HEK293T (cell line): ENCODE measurements around the gene FAM53B.

ENCODE experiments used
- CTCF ChIA-PET: fragments of 350-600 bp; formaldehyde crosslinking; extraction: SDS; loops from one replicate; lab custom pipeline; 2021; ENCODE audit warnings: antibody characterized with exemption, inconsistent platforms; lab: Yijun Ruan, JAX
- POLR2A ChIA-PET: fragments of 350-600 bp; formaldehyde crosslinking; extraction: SDS; loops from one replicate; lab custom pipeline; 2020; ENCODE audit warnings: antibody characterized with exemption, inconsistent platforms; lab: Yijun Ruan, JAX
- DNase-seq: peaks from one replicate; pipeline ENCODE4 v3.0.0; 2012; ENCODE audit warnings: mixed read lengths; ENCODE audit errors: extremely low spot score
- ARNT ChIP-seq: fragments of 450-650 bp; IDR thresholded peaks from 2 replicates; pipeline ENCODE4 v1.6.1; 2017; ENCODE audit warnings: mild to moderate bottlenecking
- BHLHE40 ChIP-seq: fragments of 450-650 bp; IDR thresholded peaks from 2 replicates; pipeline ENCODE4 v1.6.1; 2016; ENCODE audit warnings: mild to moderate bottlenecking, moderate library complexity, borderline replicate concordance
- CTBP1 ChIP-seq: fragments of 450-650 bp; IDR thresholded peaks from 2 replicates; pipeline ENCODE4 v1.6.1; 2016; ENCODE audit warnings: borderline replicate concordance
- ELF4 ChIP-seq: fragments of 450-650 bp; IDR thresholded peaks from 2 replicates; pipeline ENCODE4 v1.6.1; 2017; ENCODE audit warnings: antibody characterized with exemption
- FOXA1 ChIP-seq: fragments of 450-650 bp; IDR thresholded peaks from 2 replicates; pipeline ENCODE4 v1.6.1; 2016; ENCODE audit warnings: mild to moderate bottlenecking
- FOXK2 ChIP-seq: fragments of 450-650 bp; IDR thresholded peaks from 2 replicates; pipeline ENCODE4 v1.6.1; 2016; ENCODE audit warnings: mild to moderate bottlenecking
- FOXM1 ChIP-seq: fragments of 450-650 bp; IDR thresholded peaks from 2 replicates; pipeline ENCODE4 v1.6.1; 2017; ENCODE audit warnings: mild to moderate bottlenecking, borderline replicate concordance
- HDGF ChIP-seq: fragments of 450-650 bp; IDR thresholded peaks from 2 replicates; pipeline ENCODE4 v1.6.1; 2017; ENCODE audit warnings: antibody characterized with exemption, borderline replicate concordance
- L3MBTL2 ChIP-seq: fragments of 450-650 bp; conservative IDR thresholded peaks from 2 replicates; pipeline ENCODE4 v1.6.1; 2016; ENCODE audit warnings: mild to moderate bottlenecking
- LEF1 ChIP-seq: fragments of 450-650 bp; IDR thresholded peaks from 2 replicates; pipeline ENCODE4 v1.6.1; 2017; ENCODE audit warnings: mild to moderate bottlenecking, borderline replicate concordance
- NFRKB ChIP-seq: fragments of 450-650 bp; IDR thresholded peaks from 2 replicates; pipeline ENCODE4 v1.6.1; 2016; ENCODE audit warnings: mild to moderate bottlenecking, moderate library complexity
- SP1 ChIP-seq: fragments of 450-650 bp; IDR thresholded peaks from 2 replicates; pipeline ENCODE4 v1.6.1; 2017
- SUZ12 ChIP-seq: fragments of 450-650 bp; IDR thresholded peaks from 2 replicates; pipeline ENCODE4 v1.6.1; 2016; ENCODE audit warnings: mild to moderate bottlenecking
- TARDBP ChIP-seq: fragments of 450-650 bp; IDR thresholded peaks from 2 replicates; pipeline ENCODE4 v1.6.1; 2016
- ZNF384 ChIP-seq: fragments of 450-650 bp; IDR thresholded peaks from 2 replicates; pipeline ENCODE4 v1.6.1; 2016
- TF ChIP-seq, protein P1 (sequence below): fragments of 450-650 bp; IDR thresholded peaks from 2 replicates; pipeline ENCODE4 v1.6.1; 2016

FAM53B gene

DNA sequence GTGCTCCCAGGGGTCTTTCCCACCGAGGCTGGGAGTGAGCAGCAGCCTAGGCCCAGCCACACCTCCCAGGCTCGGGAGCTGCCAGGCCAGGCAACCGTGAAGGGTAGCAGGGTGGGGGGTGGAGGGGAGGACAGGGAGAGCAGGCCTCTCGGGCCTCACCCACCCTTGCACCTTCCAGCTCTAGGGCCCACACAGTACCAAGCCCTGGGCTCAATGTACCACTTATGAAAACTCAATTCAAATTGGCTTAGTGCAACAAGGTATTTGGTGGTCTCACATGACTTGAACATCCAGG, 127.4 kb downstream of the FAM53B start:
- CTCF ChIA-PET: no interaction called here
- TF ChIP-seq FOXK2 (no peak), TARDBP (no peak), SP1 (no peak), FOXM1 (no peak), SUZ12 (no peak), L3MBTL2 (no peak), ARNT (no peak), FOXA1 (no peak), HDGF (no peak), NFRKB (no peak), ZNF384 (no peak), ELF4 (no peak), CTBP1 (no peak), LEF1 (no peak), BHLHE40 (no peak)
- TF ChIP-seq, protein P1, sequence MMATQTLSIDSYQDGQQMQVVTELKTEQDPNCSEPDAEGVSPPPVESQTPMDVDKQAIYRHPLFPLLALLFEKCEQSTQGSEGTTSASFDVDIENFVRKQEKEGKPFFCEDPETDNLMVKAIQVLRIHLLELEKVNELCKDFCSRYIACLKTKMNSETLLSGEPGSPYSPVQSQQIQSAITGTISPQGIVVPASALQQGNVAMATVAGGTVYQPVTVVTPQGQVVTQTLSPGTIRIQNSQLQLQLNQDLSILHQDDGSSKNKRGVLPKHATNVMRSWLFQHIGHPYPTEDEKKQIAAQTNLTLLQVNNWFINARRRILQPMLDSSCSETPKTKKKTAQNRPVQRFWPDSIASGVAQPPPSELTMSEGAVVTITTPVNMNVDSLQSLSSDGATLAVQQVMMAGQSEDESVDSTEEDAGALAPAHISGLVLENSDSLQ: no peak
- POLR2A ChIA-PET: no interaction called here
- no peak for DNase-seq

DNA sequence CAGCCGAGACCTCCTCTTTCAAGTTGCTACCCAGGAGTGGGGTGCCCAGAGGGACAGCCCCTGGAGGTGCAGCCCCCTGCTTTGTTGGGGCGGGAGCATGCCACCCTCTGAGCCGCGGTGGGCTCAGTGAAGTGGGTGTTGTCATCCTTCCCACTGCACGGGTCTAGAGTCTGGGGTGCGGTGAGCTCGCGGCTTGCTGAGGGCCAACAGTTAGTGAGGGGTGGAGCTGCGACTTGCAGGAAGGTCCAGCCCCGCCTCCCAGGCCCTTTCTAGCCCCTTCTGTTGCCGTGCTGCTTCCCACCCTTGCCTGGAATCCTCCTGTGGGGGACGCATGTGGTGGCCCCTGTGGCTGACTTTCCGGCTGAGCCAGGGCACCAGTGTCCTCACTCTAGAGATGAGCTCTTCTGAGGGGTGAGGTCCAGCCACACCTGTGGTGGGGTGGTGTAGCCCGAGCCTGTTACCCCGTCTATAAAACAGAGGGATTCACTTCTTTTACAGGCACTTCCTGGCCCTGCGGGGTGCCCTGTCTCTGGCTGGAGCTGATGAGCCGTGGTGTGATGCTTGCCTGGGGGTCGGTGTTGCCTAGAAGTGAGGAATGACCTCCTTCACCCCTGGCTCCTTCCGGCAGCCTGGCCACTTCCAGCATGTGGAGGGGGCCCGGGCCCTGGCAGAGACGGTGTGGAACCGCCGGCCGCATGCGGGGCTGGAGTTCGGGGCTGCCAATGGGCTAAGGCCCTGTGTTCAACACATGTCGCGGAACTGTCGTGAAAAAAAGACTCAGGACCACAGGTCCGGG, 127.9 kb downstream of the FAM53B start:
- CTCF ChIA-PET: no interaction called here
- TF ChIP-seq NFRKB: no peak
- TF ChIP-seq BHLHE40: no peak
- TF ChIP-seq LEF1: no peak
- TF ChIP-seq FOXM1: no peak
- TF ChIP-seq SUZ12: no peak
- no peak for TF ChIP-seq ELF4
- TF ChIP-seq SP1: no peak
- no peak for TF ChIP-seq FOXK2
- TF ChIP-seq L3MBTL2: no peak
- no peak for TF ChIP-seq CTBP1
- no peak for TF ChIP-seq TARDBP
- TF ChIP-seq, protein P1: no peak
- no peak for DNase-seq
- POLR2A ChIA-PET: no interaction called here

DNA sequence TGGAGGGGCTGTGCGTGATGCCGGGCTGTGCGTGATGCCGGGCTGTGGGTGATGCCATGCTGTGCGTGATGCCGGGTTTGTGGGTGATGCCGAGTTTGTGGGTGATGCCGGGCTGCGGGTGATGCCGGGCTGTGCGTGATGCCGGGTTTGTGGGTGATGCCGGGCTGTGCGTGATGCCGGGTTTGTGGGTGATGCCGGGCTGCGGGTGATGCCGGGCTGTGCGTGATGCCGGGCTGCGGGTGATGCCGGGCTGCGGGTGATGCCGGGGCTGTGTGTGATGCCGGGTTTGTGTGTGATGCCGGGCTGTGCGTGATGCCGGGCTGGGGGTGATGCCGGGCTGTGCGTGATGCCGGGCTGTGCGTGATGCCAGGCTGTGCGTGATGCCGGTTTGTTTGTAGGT, 128.9 kb downstream of the FAM53B start:
- TF ChIP-seq L3MBTL2 (no peak), FOXA1 (no peak), LEF1 (no peak), SP1 (no peak)
- no peak for DNase-seq
- ChIA-PET POLR2A (no interaction called here), CTCF (no interaction called here)

DNA sequence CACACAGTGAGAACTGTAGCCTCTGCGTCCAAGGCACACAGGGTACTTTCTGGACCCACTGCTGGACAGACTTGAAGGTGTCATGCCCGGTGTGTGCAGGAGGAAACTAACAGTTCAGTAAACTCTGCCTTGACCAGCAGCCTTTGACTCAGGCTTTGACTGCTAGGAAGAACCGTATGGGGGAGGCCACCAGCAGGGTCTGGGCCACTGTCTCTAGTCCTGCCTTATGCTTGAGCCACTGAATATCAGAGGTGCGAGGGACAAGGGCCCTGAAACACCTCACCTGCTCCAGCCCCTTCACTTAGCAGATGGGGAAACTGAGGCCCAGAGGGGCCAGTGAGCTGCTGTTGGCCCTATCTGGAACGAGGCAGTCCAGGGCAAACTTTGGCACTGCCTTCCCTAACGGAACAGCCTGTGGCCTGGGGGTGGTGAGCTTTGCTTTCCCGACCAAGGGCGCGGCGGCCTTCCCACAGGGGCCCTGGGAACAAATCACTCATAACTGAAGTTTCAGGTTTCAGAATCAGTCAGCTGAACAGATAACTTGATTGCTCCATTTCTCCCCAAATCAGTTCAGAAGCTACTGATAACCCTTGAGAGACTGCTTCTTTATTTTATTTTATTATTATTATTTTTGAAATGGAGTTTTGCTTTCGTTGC, 130.0 kb downstream of the FAM53B start:
- ChIA-PET CTCF (no interaction called here), POLR2A (no interaction called here)
- no peak for DNase-seq
- TF ChIP-seq, protein P1: no peak
- no peak for TF ChIP-seq FOXA1
- TF ChIP-seq ZNF384: no peak
- TF ChIP-seq ARNT: no peak
- TF ChIP-seq HDGF: no peak
- TF ChIP-seq SUZ12: no peak
- TF ChIP-seq FOXK2: no peak
- no peak for TF ChIP-seq CTBP1
- TF ChIP-seq LEF1: no peak
- TF ChIP-seq FOXM1: no peak
- TF ChIP-seq L3MBTL2: no peak
- TF ChIP-seq ELF4: no peak
- TF ChIP-seq BHLHE40: no peak

DNA sequence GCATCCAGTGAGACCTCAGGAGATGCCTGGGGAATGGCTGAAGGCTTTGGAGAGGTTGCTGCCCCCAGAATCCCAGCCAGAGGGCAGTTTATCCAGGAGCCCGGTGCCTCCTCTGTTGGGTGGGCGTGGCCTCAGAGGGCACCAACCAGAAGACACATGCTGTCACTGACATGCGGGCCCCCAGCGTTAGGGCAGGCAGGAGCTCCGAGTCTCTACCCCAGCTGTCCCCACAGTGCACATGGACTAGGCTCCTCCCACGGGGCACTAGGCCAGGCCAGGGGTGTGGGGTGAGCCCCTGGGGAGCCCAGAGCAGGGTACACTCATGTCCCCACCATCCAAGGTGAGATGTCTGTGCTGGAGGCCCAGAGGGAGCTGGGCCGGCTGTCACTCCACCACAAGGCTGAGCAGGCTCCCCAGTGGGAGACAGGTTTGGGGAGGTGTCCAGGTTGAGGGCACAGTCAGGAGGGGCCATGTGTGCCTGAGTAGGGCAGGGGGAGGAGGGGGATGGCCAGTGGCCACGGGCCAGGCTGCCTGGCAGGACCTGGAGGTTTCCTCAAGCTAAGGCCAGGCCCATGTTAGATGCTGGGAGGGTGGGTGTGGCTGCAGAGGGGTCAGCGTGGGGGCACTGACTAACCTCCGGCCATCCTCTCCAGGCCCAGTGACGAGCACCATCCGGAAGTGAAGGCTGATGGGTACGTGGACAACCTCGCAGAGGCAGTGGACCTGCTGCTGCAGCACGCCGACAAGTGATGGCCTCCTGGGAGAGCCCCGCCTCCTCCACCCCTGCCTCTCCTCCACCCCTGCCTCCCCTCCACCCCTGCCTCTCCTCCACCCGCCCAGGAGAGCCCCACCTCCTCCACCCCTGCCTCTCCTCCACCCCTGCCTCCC, 131.3 kb downstream of the FAM53B start:
- no peak for DNase-seq
- POLR2A ChIA-PET: no interaction called here
- no peak for TF ChIP-seq FOXM1
- no peak for TF ChIP-seq CTBP1
- no peak for TF ChIP-seq SUZ12
- TF ChIP-seq, protein P1: no peak
- TF ChIP-seq TARDBP: no peak
- no peak for TF ChIP-seq NFRKB
- TF ChIP-seq FOXA1: no peak
- CTCF ChIA-PET: interaction anchor here (1.2 kb wide), 1 partner anchor 129 kb away, joined by 3 read pairs; no protein-coding TSS in a partner anchor
